Measurements from ENCODE around the gene SPAG5.

- TF ChIP-seq CTCF (conservative IDR thresholded peaks at IDR 0.05; ENCODE audit: low read depth, low read length), result no peak
- TF ChIP-seq EZH2phosphoT487 (IDR thresholded peaks at IDR 0.05; ENCODE audit: borderline replicate concordance, low read length), result no peak
- no peak for TF ChIP-seq EZH2 (IDR thresholded peaks at IDR 0.05; ENCODE audit: low read length, unreplicated experiment)
These were observed 21.2 kb upstream of the SPAG5 start for GRCh38 chr17:28620010-28620409.

All from PC-3 (cell line).